Testis (tissue), 3 donors: ENCODE results near the gene SCP2. TPM values are rescaled to one million over a fixed set of nuclear protein-coding genes. Genes with fewer than 3 reads are reported as not detected.

ENCODE experiments used
- DNase-seq: peaks from one replicate; pipeline ENCODE4 v3.0.0-alpha.2; 2019
- H3K27ac ChIP-seq, 2 donors: fragments of 200-600 bp; sonication (generic); one replicate each; pipeline ENCODE4 v1.5.1; 2019
- H3K27me3 ChIP-seq: fragments of 200-600 bp; sonication (generic); one replicate; pipeline ENCODE4 v1.5.1; 2019
- H3K36me3 ChIP-seq: fragments of 200-600 bp; sonication (generic); one replicate; pipeline ENCODE4 v1.5.1; 2017; ENCODE audit warnings: low read depth; ENCODE audit errors: missing control alignments
- H3K4me1 ChIP-seq: fragments of 200-600 bp; sonication (generic); one replicate; pipeline ENCODE4 v1.5.1; 2019
- H3K4me3 ChIP-seq, 2 donors: fragments of 200-600 bp; sonication (generic); one replicate each; pipeline ENCODE4 v1.5.1; 2017 to 2019
- H3K9me3 ChIP-seq: fragments of 200-600 bp; sonication (generic); one replicate; pipeline ENCODE4 v1.5.1; 2017
- POLR2A ChIP-seq: fragments of 450-650 bp; IDR thresholded peaks from one replicate; pipeline ENCODE4 v1.6.1; 2017; ENCODE audit warnings: antibody characterized with exemption, mild to moderate bottlenecking, moderate library complexity
- WGBS, 2 donors: methylation state at CpG; one replicate each; pipeline ENCODE4 v1.1.5; 2018; 5-methylcytosine and 5-hydroxymethylcytosine counted together
- intact Hi-C: fragments of 100-400 bp; cut with DNase I; formaldehyde crosslinking; loops from one replicate; pipeline ENCODE4 v1.15.1; 2023; ENCODE audit warnings: low total_unique reads
- polyA plus RNA-seq: library from polyadenylated mRNA; stranded (reverse); fragments of 350-450 nt; fragmentation: Illumina TruSeq; extraction: RNeasy Lipid Tissue Mini Kit (QIAGEN cat#74804); gene quantifications from one replicate; pipeline ENCODE4 v1.2.3, GENCODE V29; 2014; ENCODE audit warnings: low read depth, low replicate concordance; ENCODE audit not compliant: insufficient read depth
- total RNA-seq, 2 donors: library from RNA; depleted of rRNA; stranded (reverse); fragments of >200 nt; gene quantifications; one replicate each; pipeline ENCODE4 v1.2.3, GENCODE V29; 2016
- TF ChIP-seq, protein P1 (sequence below), 3 experiments: fragments of 450-650 bp in 2 of 3; fragments of 200-600 bp in 1 of 3; sonication (generic) in 1 of 3; IDR thresholded peaks; one replicate each; pipeline ENCODE4 v1.5.1; 2016 to 2019; ENCODE audit warnings: antibody characterized with exemption in 3 of 3, mild to moderate bottlenecking in 2 of 3, moderate library complexity in 1 of 3

Gene SCP2
- total and polyA plus RNA-seq, 3 donors from 2014 or later, result 102 to 108 (median 103) TPM

DNA sequence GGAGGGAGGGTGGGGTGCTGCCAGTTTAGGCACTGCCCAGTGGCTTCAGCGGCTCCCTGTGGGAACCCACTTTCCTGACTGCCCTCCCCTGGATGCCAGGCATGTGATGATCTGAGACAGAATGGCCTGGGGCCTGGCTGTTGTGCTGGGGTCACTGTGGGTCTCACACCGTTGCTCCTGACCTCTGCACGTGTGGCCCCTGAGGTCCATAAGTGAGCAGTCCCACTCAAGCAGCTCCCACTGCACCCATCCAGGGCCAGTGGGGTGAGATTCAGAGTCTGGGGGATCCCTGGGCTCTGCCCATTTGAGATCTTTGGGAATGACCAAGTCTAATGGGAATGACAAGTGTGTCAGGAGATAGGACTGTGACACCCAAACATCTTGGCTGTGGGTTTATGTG lies 153.0 kb downstream of the SCP2 start:
- Histone ChIP-seq H3K4me1 (peaks cover 3% of the 10 kb centered on the region), H3K4me3 (no peak overlapping the region), H3K36me3 (no peaks in the 10 kb centered on the region), H3K27me3 (no peaks in the 10 kb centered on the region), H3K9me3 (no peaks in the 10 kb centered on the region), H3K27ac (no peak overlapping the region)
- TF ChIP-seq, protein P1, sequence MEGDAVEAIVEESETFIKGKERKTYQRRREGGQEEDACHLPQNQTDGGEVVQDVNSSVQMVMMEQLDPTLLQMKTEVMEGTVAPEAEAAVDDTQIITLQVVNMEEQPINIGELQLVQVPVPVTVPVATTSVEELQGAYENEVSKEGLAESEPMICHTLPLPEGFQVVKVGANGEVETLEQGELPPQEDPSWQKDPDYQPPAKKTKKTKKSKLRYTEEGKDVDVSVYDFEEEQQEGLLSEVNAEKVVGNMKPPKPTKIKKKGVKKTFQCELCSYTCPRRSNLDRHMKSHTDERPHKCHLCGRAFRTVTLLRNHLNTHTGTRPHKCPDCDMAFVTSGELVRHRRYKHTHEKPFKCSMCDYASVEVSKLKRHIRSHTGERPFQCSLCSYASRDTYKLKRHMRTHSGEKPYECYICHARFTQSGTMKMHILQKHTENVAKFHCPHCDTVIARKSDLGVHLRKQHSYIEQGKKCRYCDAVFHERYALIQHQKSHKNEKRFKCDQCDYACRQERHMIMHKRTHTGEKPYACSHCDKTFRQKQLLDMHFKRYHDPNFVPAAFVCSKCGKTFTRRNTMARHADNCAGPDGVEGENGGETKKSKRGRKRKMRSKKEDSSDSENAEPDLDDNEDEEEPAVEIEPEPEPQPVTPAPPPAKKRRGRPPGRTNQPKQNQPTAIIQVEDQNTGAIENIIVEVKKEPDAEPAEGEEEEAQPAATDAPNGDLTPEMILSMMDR (IDR thresholded peaks at IDR 0.05), result no peak
- TF ChIP-seq POLR2A, result no peak
- no peak for DNase-seq
- WGBS, 2 donors, result 64 to 69% methylated on average over 3 of the region's 3 CpGs
- intact Hi-C loops, result no loop called here

DNA sequence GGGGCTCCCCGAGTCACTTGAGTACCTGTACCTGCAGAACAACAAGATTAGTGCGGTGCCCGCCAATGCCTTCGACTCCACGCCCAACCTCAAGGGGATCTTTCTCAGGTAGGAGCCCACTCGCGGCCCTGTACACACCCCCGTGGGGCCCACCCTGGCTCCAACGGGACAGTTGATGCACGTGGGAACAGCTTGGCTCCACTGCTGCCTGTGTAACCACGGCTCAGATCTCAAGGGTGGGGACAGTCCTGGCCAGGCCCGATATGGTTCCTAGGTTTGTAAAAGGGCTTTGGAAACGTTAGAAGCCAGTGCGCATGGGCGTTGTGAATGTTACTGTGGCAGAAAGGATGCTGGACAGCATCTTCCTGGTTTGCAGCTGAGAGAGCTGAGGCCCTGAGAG lies 153.7 kb downstream of the SCP2 start:
- TF ChIP-seq, protein P1 (IDR thresholded peaks at IDR 0.05), result no peak
- no peak for TF ChIP-seq POLR2A
- 84 to 87% methylated on average over 10 to 15 of the region's 15 CpGs for WGBS, 2 donors
- DNase-seq, result no peak
- intact Hi-C loops, result no loop called here
- Histone ChIP-seq H3K27me3 (no peaks in the 10 kb centered on the region), H3K4me3 (no peak overlapping the region), H3K9me3 (no peaks in the 10 kb centered on the region), H3K27ac (no peak overlapping the region), H3K36me3 (no peaks in the 10 kb centered on the region), H3K4me1 (peaks cover 3% of the 10 kb centered on the region)

DNA sequence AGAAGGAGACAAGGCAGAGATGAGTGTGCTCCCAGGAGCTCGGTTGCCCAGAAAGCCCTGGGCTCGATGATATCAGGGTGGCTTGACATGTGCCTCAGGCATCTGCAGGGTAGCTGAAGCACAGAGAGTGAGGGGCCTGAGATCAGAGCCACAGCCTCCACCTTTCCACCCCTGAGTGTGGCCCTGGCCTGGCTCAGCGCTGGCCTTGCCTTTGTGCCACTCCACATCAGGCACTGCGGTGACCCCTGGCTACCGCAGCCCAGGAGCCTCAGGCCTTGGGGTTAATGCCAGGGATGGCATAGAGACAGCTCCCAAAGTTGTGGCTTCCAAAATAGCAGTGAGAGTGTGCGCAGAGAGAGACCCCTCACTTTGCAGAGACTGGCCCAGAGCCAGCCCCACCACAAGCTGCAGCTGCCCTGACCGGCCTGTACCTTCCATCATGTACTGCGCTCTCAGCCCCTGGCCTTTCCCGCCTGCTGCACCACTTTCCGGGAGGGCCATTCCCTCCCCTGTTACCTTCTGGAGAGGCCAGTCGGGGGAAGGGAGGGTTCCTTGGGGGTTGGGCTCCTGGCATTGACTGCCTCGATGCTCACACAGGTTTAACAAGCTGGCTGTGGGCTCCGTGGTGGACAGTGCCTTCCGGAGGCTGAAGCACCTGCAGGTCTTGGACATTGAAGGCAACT lies 154.4 kb downstream of the SCP2 start:
- no peaks in the 10 kb centered on the region for H3K36me3 ChIP-seq
- H3K27ac ChIP-seq, result no peak overlapping the region
- no peak for DNase-seq
- no peaks in the 10 kb centered on the region for H3K9me3 ChIP-seq
- H3K27me3 ChIP-seq, result no peaks in the 10 kb centered on the region
- H3K4me1 ChIP-seq, result peaks cover 3% of the 10 kb centered on the region
- WGBS, 2 donors, result 79 to 81% methylated on average over 7 to 14 of the region's 14 CpGs
- H3K4me3 ChIP-seq, result no peak overlapping the region
- TF ChIP-seq, protein P1 (IDR thresholded peaks at IDR 0.05), result no peak
- no peak for TF ChIP-seq POLR2A
- intact Hi-C loops, result no loop called here

DNA sequence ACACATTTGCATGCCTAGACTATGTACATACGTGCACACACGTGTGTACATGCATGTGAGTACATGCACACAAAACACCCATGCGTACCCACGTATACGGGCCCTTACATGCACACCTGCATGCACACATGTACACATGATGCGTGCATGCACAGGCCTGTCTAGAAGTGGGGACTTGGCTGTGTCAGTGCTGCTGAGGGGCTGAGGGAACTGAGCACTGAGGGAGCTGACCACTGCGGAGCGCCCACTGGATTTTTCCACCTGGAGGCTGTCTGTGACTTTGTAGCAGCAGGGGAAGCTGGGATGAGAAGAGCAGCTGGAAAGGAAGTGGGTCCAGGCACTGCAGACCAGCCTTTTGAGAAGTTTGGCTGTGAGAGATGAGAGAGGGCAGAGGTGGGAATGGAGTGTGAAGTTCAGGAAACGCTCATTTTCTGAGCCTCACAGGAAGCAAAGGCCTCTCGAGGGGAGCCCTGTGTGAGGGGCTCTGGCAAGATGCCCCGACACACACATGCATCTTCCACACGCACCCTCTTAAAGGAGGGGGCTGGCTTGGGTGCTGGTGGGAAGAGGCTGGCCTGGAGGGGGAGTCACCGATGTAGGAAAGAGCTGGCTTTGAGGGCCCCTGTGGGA lies 155.9 kb downstream of the SCP2 start:
- no peak for TF ChIP-seq POLR2A
- TF ChIP-seq, protein P1 (IDR thresholded peaks at IDR 0.05), result no peak
- intact Hi-C loops, result no loop called here
- no peaks in the 10 kb centered on the region for H3K9me3 ChIP-seq
- WGBS, 2 donors, result 70 to 73% methylated on average over 13 of the region's 13 CpGs
- no peak for DNase-seq
- H3K4me1 ChIP-seq, result peaks cover 3% of the 10 kb centered on the region
- no peaks in the 10 kb centered on the region for H3K36me3 ChIP-seq
- H3K27me3 ChIP-seq, result no peaks in the 10 kb centered on the region
- no peak overlapping the region for H3K4me3 ChIP-seq
- H3K27ac ChIP-seq, result no peak overlapping the region
